HL-60/S4 (cell line): ENCODE data around the gene FAM193B.
"Not testable (repeated sequence)": the region's sequence is repeated elsewhere in the genome, so short reads cannot be mapped to it uniquely, and the experiment has no call there.

ENCODE experiments used
- in situ Hi-C: fragments of 300-500 bp; cut with MboI; formaldehyde crosslinking; loops from 2 replicates; pipeline ENCODE4 v1.14.3; 2022; ENCODE audit warnings: low sequenced_read_pairs

The FAM193B gene

DNA sequence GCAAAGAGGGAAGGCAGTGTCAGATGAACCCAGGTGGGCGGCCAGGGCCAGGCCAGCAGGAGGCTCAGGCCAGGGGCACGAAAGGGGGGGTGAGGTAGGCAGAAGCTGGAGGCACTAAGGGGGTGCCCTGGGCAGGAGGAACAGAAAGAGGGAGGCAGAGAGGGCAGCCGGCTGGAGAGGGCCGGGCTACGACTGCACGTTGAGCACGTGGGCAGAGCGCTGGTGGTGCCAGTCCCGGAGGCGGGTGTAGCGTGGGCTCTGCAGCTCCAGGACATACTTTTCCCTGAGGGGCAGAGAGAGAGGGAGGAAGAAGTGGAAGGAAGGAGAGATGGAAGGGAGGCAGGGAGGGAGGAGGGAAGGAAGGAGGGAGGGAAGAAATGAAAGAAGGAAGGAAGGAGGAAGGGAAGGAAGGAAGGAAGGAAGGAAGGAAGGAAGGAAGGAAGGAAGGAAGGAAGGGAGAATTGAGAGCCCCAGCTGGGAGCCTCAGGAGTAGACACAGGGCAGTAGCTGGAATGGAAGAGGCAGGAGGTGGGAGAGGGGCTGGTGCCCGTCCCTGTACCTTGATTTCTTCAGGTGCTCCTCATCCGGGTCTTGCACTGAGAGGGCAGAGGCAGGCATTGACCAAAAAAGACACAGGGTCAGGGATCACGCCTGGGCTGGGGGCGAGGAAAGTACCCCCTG lies 63.9 kb downstream of the FAM193B start:
- in situ Hi-C loops: no loop called here

GRCh38 chr5:177489119-177489716 lies 65.1 kb downstream of the FAM193B start:
- in situ Hi-C loops: no loop called here

- in situ Hi-C loops: no loop called here
These were observed 66.4 kb downstream of the FAM193B start for GRCh38 chr5:177487975-177488374.

- in situ Hi-C loops: no loop called here
These were observed 67.2 kb downstream of the FAM193B start for GRCh38 chr5:177487144-177487543.

- in situ Hi-C loops: no loop called here
These were observed 68.1 kb downstream of the FAM193B start for GRCh38 chr5:177486256-177486655.

- in situ Hi-C loops: not testable (repeated sequence)
These were observed 68.6 kb downstream of the FAM193B start for GRCh38 chr5:177485753-177486152.

- in situ Hi-C loops: no loop called here
These were observed 69.3 kb downstream of the FAM193B start for GRCh38 chr5:177484902-177485549.

DNA sequence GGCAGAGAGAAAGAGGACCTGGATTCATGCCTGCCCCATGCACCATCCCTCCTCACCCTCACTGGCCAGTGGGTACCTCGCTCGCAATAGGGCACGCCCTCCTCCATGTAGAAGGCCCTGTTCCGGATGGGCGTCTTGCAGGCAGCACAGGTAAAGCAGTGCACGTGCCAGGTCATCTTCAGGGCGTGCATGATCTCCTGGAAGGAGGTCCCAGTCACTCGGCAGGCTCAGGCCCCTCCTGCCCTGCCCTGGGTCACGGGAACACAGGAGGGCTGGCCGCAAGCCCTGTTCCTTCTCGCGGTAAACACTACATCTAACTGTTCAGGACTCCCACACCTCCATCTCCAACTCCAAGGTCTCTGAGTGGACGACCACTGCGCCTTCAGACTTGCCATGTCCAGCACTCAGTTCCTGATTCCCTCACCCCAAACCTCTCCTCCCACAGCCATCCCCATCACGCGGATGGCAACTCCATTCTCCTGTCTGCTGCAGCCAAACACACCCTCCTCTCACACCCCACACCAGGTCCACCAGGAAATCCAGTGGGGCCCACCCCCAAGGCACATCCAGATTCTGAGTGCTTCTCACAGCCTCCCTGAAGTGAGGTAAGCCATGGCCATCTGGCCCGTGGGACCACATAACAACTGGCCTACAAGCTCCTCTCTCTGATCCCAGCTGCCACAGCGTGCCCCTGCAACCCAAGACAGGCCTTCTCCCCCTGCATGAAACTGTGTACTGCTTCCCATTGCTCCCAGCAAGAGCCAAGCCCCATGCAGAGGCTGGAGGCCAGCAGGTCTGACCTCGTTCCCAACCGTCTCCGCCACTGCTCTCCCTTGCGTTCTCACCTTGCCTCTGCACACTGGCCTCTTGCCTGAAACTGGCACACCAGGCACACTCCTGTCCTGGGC lies 70.1 kb downstream of the FAM193B start:
- in situ Hi-C loops: no loop called here

DNA sequence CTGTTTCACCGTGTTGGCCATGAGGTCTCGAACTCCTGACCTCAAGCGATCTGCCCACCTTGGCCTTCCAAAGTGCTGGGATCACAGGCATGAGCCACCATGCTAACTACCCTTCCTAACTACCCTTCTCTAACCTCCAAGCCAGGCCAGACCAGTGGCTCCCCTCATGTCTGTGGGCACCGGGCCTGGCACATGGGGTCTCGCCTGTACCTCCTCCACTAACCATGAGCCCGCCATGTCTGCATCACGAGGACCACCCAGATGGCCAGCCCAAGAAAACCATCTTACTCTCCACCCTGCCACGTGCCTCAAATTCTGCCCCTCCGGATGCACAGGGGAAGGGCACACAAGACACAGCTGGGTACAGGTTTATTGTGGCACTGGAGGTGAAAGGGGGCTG lies 71.3 kb downstream of the FAM193B start:
- in situ Hi-C loops: no loop called here

DNA sequence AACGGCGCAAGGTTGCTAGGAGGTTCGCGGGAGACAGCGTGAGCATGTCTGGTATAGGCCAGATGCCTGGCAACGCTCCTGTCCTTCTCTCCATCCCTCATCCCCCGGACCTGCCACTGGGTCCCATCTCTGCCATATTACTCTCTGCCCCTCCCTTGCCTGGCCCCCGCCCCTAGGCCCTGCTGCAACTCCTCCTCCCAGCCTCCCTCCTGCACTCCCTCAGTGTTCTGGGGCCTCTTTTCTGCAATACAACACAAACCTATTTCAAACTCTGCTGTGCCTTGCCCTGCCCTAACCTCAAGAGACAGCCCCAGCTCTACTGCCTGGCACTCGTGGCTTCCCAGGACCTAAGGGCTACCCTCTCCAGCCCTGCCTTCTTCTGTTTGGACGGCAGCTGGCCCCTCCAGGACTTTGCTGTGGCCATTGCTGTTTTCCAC lies 72.0 kb downstream of the FAM193B start:
- in situ Hi-C loops: no loop called here

- in situ Hi-C loops: no loop called here
These were observed 74.6 kb downstream of the FAM193B start for GRCh38 chr5:177479774-177480173.

- in situ Hi-C loops: no loop called here
These were observed 75.4 kb downstream of the FAM193B start for GRCh38 chr5:177478711-177479646.

- in situ Hi-C loops: no loop called here
These were observed 76.5 kb downstream of the FAM193B start for GRCh38 chr5:177477701-177478477.

- in situ Hi-C loops: no loop called here
These were observed 77.7 kb downstream of the FAM193B start for GRCh38 chr5:177476531-177477233.

DNA sequence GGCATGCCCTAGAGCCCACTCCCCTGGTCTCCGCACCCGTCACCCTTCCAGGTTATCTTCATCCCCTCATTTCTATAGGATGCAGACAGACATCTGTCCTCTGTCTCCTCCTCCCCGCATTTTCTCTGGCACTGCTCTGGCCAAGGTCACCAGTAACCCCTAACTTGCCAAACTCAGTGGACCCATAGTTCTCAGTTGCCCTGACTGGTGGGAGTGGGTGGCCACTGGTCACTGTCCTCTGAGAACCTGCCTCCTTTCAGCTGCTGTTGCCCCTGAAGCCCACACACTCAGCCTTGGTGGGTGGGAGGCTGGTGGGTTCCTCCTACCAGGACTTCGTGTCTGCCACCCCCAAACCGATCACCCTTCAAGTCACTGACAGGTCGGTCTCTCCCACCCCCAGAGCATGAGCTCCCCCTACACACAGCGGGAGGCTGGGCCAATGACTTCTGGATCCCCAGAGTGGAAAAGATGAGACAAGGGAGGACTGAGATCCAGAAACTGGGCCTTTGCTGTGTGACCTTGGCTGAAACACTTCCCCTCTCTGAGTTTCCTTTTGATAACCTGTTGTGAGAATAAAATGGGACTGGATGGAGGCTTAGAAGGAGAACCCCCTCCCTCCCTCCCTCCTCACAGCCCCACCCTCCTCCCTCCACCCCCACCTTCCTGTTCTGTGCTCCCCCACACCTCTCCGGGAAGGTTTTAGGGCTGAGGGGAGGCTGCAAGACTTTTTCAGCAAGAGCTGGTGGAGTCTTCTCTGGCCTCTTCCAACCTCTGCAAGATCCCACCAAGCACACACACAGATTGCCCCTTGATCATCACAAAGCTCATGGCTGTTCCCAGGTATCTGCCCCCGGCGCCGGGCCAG lies 78.6 kb downstream of the FAM193B start:
- in situ Hi-C loops: no loop called here

GRCh38 chr5:177474846-177475562 lies 79.4 kb downstream of the FAM193B start:
- in situ Hi-C loops: no loop called here

DNA sequence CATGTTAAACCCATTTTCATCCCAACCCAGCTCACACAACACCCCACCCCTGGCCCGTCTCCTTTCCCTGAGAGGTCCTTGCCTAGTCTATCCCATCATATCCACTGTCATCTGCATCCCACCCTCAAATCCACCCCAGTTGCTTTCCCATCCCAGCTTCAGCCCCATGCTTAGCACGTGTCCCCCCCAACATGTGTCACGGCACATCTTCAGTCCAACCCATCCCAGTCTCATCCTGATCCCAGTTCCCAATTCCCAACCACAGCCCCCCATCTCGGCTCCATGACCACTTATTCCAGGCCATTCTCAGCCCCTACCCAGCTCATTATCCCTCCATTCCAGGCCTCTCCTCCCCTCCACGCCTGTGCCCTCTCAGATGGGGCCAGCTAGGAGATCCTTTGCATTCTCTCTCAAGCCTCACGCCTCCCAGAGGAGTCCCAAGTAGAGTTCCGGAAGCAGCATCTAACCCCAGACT lies 80.3 kb downstream of the FAM193B start:
- in situ Hi-C loops: no loop called here
